GM12874 (cell line): ENCODE results near the gene SPSB2.

Experiments
- TF ChIP-seq, protein P1 (sequence below): IDR thresholded peaks from 2 replicates; pipeline ENCODE4 v1.5.1; 2011; ENCODE audit warnings: low read depth, mild to moderate bottlenecking, control low read depth, low read length, moderate library complexity; ENCODE audit not compliant: insufficient read depth

SPSB2 gene

GRCh38 chr12:6858799-6859198 is 14.3 kb downstream of the SPSB2 start:
- TF ChIP-seq, protein P1, sequence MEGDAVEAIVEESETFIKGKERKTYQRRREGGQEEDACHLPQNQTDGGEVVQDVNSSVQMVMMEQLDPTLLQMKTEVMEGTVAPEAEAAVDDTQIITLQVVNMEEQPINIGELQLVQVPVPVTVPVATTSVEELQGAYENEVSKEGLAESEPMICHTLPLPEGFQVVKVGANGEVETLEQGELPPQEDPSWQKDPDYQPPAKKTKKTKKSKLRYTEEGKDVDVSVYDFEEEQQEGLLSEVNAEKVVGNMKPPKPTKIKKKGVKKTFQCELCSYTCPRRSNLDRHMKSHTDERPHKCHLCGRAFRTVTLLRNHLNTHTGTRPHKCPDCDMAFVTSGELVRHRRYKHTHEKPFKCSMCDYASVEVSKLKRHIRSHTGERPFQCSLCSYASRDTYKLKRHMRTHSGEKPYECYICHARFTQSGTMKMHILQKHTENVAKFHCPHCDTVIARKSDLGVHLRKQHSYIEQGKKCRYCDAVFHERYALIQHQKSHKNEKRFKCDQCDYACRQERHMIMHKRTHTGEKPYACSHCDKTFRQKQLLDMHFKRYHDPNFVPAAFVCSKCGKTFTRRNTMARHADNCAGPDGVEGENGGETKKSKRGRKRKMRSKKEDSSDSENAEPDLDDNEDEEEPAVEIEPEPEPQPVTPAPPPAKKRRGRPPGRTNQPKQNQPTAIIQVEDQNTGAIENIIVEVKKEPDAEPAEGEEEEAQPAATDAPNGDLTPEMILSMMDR = no peak

DNA sequence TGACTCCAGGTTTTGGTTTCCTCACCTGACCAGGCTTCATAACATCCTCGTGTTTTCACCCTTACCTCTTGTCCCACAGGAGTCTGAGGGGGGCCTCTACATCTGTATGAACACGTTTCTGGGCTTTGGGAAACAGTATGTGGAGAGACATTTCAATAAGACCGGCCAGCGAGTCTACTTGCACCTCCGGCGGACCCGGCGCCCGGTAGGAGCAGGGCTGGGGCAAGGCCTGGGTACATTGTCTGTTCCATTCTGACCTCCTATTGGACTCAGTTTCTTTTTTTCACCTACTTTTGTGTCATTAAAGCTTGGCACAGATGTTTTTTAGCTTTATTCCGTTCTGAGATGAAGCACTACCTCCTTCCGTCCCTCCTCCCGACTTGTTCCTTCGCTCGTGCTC is 17.8 kb downstream of the SPSB2 start:
- TF ChIP-seq, protein P1 = no peak

DNA sequence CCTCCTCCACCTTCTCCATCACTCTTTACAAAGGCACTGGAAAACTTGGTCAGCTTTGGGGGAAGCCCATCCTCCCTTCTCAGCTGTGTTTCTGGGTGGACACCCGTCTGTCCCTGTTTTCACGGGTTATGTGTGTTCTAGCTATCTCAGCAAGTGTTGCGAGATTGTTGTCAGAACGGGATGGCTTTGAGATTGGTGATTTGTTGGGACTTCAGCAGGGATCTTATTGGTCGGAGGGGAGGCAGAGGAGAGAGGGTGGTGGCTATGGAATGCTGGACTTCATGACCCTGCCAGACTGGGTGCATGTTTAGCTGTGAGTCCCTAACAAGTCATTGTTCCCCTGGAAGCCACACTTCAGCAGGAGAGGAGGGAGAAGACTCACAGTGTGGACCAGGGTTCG is 19.1 kb downstream of the SPSB2 start:
- TF ChIP-seq, protein P1 = no peak

- TF ChIP-seq, protein P1 = no peak
These were observed 19.5 kb downstream of the SPSB2 start for GRCh38 chr12:6853626-6854025.

- TF ChIP-seq, protein P1 = no peak
These were observed 20.3 kb downstream of the SPSB2 start for GRCh38 chr12:6852651-6853354.

DNA sequence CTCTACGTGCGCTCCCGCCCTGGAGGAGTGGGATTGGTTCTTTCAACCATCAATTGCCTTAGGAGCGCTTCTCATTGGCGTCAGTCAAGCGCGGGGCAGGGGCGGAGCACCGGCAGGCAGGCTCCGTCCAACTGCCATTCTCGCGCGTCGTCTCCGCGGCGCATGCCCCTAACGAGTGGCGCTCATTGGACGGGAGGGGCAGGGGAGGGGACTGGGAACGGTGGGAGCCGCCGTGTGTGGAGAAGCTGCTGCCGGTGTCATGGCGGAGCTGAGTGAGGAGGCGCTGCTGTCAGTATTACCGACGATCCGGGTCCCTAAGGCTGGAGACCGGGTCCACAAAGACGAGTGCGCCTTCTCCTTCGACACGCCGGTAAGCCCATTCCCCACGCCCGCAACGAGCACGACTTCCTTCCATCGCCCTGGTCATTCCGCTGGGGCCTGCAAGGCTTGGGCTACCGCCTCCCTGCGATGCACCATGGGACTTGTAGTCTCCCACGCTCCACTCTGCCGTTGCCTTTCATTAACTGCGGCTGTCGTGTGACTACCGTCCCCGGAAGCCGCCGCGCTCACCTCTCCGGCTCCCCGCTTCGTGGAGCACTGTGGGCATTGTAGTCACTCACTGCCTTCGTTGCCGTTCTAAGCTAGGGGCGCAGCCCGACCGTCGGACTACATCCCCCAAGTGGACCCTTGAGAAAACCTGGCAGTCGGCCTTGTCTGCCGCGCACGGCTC is 21.0 kb downstream of the SPSB2 start, which contains the start of gene USP5:
Gene USP5, plus strand, starts transcription at position 230 of the 730 bp plus-strand sequence. Its CDS starts 30 bp downstream, at position 260.
- TF ChIP-seq, protein P1 = no peak

DNA sequence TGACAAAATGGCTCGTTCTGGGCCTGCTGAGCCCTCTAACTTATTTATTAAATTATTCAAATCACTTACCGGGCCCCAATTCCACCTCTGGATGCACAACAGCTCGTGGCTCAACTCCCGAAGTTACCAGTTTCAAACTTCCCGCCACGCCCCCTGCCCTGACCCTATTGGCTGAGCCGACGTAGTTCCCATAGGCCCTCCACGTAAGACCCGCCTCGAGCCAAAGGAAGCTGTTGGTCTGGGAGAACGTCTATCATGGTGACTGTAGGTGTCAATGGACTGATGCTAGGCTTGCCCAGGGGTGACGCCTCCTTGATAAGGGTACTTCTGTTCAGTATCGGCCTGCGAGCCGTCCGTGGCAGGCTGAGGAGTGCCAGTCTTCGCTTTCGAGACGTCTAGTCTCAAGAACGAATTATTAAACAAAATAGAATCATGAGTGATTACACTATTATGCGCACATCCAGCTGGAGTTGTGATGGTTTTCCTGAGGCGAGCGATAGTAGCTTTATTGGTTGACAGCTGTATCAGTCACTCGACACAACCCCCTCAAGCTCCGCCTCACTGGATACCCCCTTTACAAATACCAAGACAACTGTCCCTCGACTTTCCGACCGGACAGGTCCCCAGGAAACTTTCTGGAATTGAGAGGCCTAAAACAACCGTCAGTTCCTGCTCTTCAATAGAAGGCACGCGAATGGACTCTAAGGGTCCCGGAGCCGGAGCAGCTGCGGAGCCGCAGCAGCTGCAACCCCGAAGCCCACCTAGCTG is 21.8 kb downstream of the SPSB2 start, which contains the start of gene CDCA3:
Gene CDCA3, minus strand, starts transcription at position 134 of the 768 bp plus-strand sequence. CDS start 334 bp downstream, outside the sequence.
- TF ChIP-seq, protein P1 = no peak
